GM23338 (cell line): ENCODE results near the gene UBXN10.

Source experiments
- CREB1 ChIP-seq: fragments of 250-450 bp; sonication (Bioruptor Pico); IDR thresholded peaks from 2 replicates; pipeline ENCODE4 v1.5.0; 2020; ENCODE audit warnings: low read depth, mild to moderate bottlenecking, moderate library complexity
- CTCF ChIP-seq, 2 experiments: fragments of 200-600 bp in 1 of 2; sonication (generic) in 1 of 2; conservative IDR thresholded peaks; 2 replicates each; pipeline versions ENCODE4 v1.5.1 to v1.6.1; 2016 to 2017; ENCODE audit warnings: antibody characterized with exemption in 2 of 2, low read depth in 2 of 2, mild to moderate bottlenecking in 2 of 2, moderate library complexity in 1 of 2
- ETS1 ChIP-seq: IDR thresholded peaks from 2 replicates; pipeline ENCODE4 v1.6.1; 2016; ENCODE audit warnings: antibody characterized with exemption
- EZH2 ChIP-seq: fragments of 200-600 bp; sonication (generic); IDR thresholded peaks from one replicate; pipeline ENCODE4 v1.8.0; 2017; ENCODE audit warnings: antibody characterized with exemption, mild to moderate bottlenecking, low read depth; ENCODE audit not compliant: unreplicated experiment
- JUNB ChIP-seq: IDR thresholded peaks from one replicate; pipeline ENCODE4 v1.6.1; 2016; ENCODE audit warnings: antibody characterized with exemption; ENCODE audit not compliant: unreplicated experiment
- POLR2AphosphoS5 ChIP-seq: IDR thresholded peaks from 2 replicates; pipeline ENCODE4 v1.6.1; 2016; ENCODE audit warnings: antibody characterized with exemption, low read depth
- REST ChIP-seq: IDR thresholded peaks from one replicate; pipeline ENCODE4 v1.6.1; 2018; ENCODE audit warnings: antibody characterized with exemption; ENCODE audit not compliant: unreplicated experiment

- TF ChIP-seq CTCF (conservative IDR thresholded peaks at IDR 0.05; ENCODE audit: low read depth in 2 of 2) (peak in 1 of 2 experiments; percentile 25; a peak in 3 of 4 replicates), REST (no peak), ETS1 (no peak), EZH2 (no peak), JUNB (no peak), CREB1 (CRISPR knock-in tag) (no peak), POLR2AphosphoS5 (no peak)
Measured at GRCh38 chr1:20184481-20184900, 1.4 kb upstream of the UBXN10 start.
